ENCODE data around the gene PCDH8. TPM values are rescaled to one million over a fixed set of nuclear protein-coding genes. Genes with fewer than 3 reads are reported as not detected.
A peak's percentile ranks its signal among the peaks of the same experiment; 100 is the strongest.

Gene PCDH8
- total RNA-seq, 1 donor from 2014 or later: 8.1 TPM

- H3K4me1 Mint-ChIP-seq (ENCODE audit: unreplicated experiment): peaks cover 6% of the 10 kb centered on the region
- TF ChIP-seq, protein P1, sequence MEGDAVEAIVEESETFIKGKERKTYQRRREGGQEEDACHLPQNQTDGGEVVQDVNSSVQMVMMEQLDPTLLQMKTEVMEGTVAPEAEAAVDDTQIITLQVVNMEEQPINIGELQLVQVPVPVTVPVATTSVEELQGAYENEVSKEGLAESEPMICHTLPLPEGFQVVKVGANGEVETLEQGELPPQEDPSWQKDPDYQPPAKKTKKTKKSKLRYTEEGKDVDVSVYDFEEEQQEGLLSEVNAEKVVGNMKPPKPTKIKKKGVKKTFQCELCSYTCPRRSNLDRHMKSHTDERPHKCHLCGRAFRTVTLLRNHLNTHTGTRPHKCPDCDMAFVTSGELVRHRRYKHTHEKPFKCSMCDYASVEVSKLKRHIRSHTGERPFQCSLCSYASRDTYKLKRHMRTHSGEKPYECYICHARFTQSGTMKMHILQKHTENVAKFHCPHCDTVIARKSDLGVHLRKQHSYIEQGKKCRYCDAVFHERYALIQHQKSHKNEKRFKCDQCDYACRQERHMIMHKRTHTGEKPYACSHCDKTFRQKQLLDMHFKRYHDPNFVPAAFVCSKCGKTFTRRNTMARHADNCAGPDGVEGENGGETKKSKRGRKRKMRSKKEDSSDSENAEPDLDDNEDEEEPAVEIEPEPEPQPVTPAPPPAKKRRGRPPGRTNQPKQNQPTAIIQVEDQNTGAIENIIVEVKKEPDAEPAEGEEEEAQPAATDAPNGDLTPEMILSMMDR (conservative IDR thresholded peaks at IDR 0.05): no peak
- H3K9me3 Mint-ChIP-seq: no peaks in the 10 kb centered on the region
- no peak for DNase-seq (ENCODE audit: extremely low spot score, unreplicated experiment)
- H3K36me3 Mint-ChIP-seq: no peaks in the 10 kb centered on the region
- H3K4me3 Mint-ChIP-seq: no peak overlapping the region
- peaks cover 10% of the 10 kb centered on the region for H3K27me3 Mint-ChIP-seq
- no peak overlapping the region for H3K27ac Mint-ChIP-seq
Measured at GRCh38 chr13:52810011-52810410, 38.4 kb downstream of the PCDH8 start.

GRCh38 chr13:52809310-52809769, 39.1 kb downstream of the PCDH8 start:
- Mint-ChIP-seq H3K4me3 (no peak overlapping the region), H3K27me3 (peaks cover 10% of the 10 kb centered on the region)
- TF ChIP-seq, protein P1 (conservative IDR thresholded peaks at IDR 0.05): peak; percentile 91

GRCh38 chr13:52808842-52809219, 39.6 kb downstream of the PCDH8 start:
- peaks cover 6% of the 10 kb centered on the region for H3K4me1 Mint-ChIP-seq (ENCODE audit: unreplicated experiment)
- TF ChIP-seq, protein P1 (conservative IDR thresholded peaks at IDR 0.05): no peak
- DNase-seq (ENCODE audit: extremely low spot score, unreplicated experiment): no peak
- no peak overlapping the region for H3K4me3 Mint-ChIP-seq
- H3K27ac Mint-ChIP-seq: no peak overlapping the region
- H3K9me3 Mint-ChIP-seq: no peaks in the 10 kb centered on the region
- no peaks in the 10 kb centered on the region for H3K36me3 Mint-ChIP-seq
- peaks cover 11% of the 10 kb centered on the region for H3K27me3 Mint-ChIP-seq

More at GRCh38 chr13:52809310-52809769, 39.1 kb downstream of the PCDH8 start:
- H3K9me3 Mint-ChIP-seq: no peaks in the 10 kb centered on the region
- no peak overlapping the region for H3K27ac Mint-ChIP-seq
- no peaks in the 10 kb centered on the region for H3K36me3 Mint-ChIP-seq
- peaks cover 6% of the 10 kb centered on the region for H3K4me1 Mint-ChIP-seq (ENCODE audit: unreplicated experiment)
- peak; percentile 76 for DNase-seq (ENCODE audit: extremely low spot score, unreplicated experiment)

- TF ChIP-seq, protein P1 (conservative IDR thresholded peaks at IDR 0.05): no peak
- peaks cover 12% of the 10 kb centered on the region for H3K27me3 Mint-ChIP-seq
- no peak overlapping the region for H3K4me3 Mint-ChIP-seq
- H3K36me3 Mint-ChIP-seq: no peaks in the 10 kb centered on the region
- H3K4me1 Mint-ChIP-seq (ENCODE audit: unreplicated experiment): peaks cover 6% of the 10 kb centered on the region
- no peak for DNase-seq (ENCODE audit: extremely low spot score, unreplicated experiment)
- H3K9me3 Mint-ChIP-seq: no peaks in the 10 kb centered on the region
- H3K27ac Mint-ChIP-seq: no peak overlapping the region
Measured at GRCh38 chr13:52806029-52806428, 42.4 kb downstream of the PCDH8 start.

- Mint-ChIP-seq H3K4me1 (ENCODE audit: unreplicated experiment) (peaks cover 1% of the 10 kb centered on the region), H3K27ac (no peak overlapping the region), H3K36me3 (no peaks in the 10 kb centered on the region), H3K9me3 (no peaks in the 10 kb centered on the region), H3K4me3 (no peak overlapping the region), H3K27me3 (peaks cover 19% of the 10 kb centered on the region)
- DNase-seq (ENCODE audit: extremely low spot score, unreplicated experiment): no peak
- TF ChIP-seq, protein P1 (conservative IDR thresholded peaks at IDR 0.05): no peak
Measured at GRCh38 chr13:52804202-52804641, 44.2 kb downstream of the PCDH8 start.

GRCh38 chr13:52800856-52801255, 47.6 kb downstream of the PCDH8 start:
- Mint-ChIP-seq H3K27ac (no peak overlapping the region), H3K9me3 (no peaks in the 10 kb centered on the region), H3K36me3 (no peaks in the 10 kb centered on the region), H3K4me3 (no peak overlapping the region), H3K27me3 (peaks cover 34% of the 10 kb centered on the region), H3K4me1 (ENCODE audit: unreplicated experiment) (no peaks in the 10 kb centered on the region)
- no peak for DNase-seq (ENCODE audit: extremely low spot score, unreplicated experiment)
- TF ChIP-seq, protein P1 (conservative IDR thresholded peaks at IDR 0.05): no peak

Data from type B pancreatic cell (in vitro differentiated cells).